ENCODE data around the gene ACTBL2.

GRCh38 chr5:57478826-57479225, 3.8 kb downstream of the ACTBL2 start:
- TF ChIP-seq, protein P1, sequence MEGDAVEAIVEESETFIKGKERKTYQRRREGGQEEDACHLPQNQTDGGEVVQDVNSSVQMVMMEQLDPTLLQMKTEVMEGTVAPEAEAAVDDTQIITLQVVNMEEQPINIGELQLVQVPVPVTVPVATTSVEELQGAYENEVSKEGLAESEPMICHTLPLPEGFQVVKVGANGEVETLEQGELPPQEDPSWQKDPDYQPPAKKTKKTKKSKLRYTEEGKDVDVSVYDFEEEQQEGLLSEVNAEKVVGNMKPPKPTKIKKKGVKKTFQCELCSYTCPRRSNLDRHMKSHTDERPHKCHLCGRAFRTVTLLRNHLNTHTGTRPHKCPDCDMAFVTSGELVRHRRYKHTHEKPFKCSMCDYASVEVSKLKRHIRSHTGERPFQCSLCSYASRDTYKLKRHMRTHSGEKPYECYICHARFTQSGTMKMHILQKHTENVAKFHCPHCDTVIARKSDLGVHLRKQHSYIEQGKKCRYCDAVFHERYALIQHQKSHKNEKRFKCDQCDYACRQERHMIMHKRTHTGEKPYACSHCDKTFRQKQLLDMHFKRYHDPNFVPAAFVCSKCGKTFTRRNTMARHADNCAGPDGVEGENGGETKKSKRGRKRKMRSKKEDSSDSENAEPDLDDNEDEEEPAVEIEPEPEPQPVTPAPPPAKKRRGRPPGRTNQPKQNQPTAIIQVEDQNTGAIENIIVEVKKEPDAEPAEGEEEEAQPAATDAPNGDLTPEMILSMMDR (conservative IDR thresholded peaks at IDR 0.05 in 1 of 2, IDR thresholded peaks at IDR 0.05 in 1 of 2; ENCODE audit: low read depth in 1 of 2, low read length in 2 of 2), result no peak
- TF ChIP-seq EZH2 (IDR thresholded peaks at IDR 0.05; ENCODE audit: low read length, missing control alignments), result no peak

Data from fibroblast of lung (primary cell).